ENCODE measurements around the gene CPLX4.

Gene CPLX4

DNA sequence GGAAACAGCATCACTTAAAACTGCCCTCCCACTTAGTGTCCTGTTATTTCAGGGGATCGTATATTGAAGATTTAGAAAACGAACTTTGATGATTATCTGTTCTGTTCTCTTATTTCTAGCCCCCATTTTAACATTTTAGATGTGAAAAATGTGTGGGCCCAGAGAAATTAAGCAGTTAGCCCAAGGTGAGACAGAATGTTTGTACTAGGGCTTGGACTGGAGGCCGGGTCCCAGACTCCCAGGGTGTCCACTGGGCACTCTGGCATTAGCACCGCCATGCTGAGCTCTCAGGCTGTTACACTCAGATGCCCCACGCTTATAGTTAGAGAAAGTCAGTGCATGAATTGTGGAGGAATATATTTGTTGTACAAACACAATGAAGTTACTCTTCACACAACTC is 39.7 kb downstream of the CPLX4 start:
- no peak overlapping the region for H3K4me3 ChIP-seq (ENCODE audit: low read length)
- DNase-seq (ENCODE audit: low read depth), result no peak
- TF ChIP-seq, protein P1, sequence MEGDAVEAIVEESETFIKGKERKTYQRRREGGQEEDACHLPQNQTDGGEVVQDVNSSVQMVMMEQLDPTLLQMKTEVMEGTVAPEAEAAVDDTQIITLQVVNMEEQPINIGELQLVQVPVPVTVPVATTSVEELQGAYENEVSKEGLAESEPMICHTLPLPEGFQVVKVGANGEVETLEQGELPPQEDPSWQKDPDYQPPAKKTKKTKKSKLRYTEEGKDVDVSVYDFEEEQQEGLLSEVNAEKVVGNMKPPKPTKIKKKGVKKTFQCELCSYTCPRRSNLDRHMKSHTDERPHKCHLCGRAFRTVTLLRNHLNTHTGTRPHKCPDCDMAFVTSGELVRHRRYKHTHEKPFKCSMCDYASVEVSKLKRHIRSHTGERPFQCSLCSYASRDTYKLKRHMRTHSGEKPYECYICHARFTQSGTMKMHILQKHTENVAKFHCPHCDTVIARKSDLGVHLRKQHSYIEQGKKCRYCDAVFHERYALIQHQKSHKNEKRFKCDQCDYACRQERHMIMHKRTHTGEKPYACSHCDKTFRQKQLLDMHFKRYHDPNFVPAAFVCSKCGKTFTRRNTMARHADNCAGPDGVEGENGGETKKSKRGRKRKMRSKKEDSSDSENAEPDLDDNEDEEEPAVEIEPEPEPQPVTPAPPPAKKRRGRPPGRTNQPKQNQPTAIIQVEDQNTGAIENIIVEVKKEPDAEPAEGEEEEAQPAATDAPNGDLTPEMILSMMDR (IDR thresholded peaks at IDR 0.05; ENCODE audit: insufficient read depth, low read depth, low read length, missing control alignments), result no peak

DNA sequence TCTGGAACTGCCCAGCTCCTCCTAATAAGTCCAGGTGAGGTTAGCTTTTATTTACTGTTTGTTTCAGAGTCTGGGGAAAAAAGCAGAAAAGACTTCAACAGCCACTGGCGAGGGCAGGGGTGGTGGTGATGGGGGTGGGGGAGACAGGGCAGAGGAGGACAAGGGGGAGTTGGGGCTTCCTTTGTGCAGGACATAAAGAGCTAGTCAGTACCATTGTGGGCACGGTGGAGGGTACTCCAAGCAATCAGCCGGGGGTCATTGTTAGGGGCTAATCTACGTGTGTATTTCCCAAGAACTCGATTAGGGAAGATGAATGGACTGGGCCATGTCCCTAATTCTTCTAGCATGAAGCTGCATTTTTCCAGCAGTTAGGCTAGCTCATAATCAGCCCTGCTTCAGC is 42.4 kb downstream of the CPLX4 start:
- no peak for DNase-seq (ENCODE audit: low read depth)
- TF ChIP-seq, protein P1 (IDR thresholded peaks at IDR 0.05; ENCODE audit: insufficient read depth, low read depth, low read length, missing control alignments), result no peak
- H3K4me3 ChIP-seq (ENCODE audit: low read length), result no peak overlapping the region

DNA sequence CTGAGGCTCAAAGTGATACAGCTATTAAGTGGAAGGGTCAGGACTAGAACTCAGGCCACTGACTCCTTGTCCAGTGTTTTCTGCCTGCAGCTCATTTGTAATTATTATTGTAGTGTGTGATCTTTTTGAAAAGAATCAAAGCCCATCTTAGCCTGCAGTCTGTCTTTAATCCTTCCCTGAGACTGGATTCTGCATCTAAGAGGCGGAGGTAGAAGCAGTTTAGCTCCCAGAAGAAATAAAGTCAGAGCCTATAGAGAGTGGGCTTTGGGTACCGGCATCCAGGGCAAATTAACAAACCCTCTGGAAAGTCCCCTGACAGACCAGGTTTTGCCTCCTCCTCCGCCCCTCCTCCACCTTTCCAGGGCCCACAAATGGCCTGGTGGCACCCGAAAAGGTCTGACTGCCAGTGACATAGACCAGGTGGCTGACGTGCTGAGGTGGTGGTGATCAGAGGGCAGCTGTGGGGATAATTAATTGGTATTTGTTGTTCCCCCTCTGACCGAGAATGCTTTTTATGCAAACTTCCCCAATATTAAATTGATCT is 43.0 kb downstream of the CPLX4 start:
- DNase-seq (ENCODE audit: low read depth), result no peak
- TF ChIP-seq, protein P1 (IDR thresholded peaks at IDR 0.05; ENCODE audit: insufficient read depth, low read depth, low read length, missing control alignments), result no peak
- no peak overlapping the region for H3K4me3 ChIP-seq (ENCODE audit: low read length)

DNA sequence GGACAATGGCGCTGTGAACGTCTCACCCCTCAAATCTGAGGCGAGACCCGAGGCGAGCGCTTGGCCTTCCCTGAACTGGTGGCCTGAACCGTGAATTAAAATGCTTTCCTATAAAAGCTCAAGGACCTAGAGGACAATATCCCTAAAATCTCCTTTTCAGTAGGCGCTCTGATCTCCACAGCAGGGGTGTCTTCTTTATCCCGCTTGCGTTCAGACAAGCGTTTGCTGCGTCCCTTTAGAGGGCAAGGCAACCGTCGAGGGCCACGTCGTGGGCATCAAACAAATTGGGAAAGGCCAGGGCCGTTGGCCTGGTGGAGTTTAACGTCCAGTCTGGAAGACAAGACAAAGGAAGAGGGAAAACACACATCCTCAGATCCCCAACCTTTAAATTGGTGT is 43.9 kb downstream of the CPLX4 start:
- DNase-seq (ENCODE audit: low read depth), result no peak
- TF ChIP-seq, protein P1 (IDR thresholded peaks at IDR 0.05; ENCODE audit: insufficient read depth, low read depth, low read length, missing control alignments), result no peak
- no peak overlapping the region for H3K4me3 ChIP-seq (ENCODE audit: low read length)

DNA sequence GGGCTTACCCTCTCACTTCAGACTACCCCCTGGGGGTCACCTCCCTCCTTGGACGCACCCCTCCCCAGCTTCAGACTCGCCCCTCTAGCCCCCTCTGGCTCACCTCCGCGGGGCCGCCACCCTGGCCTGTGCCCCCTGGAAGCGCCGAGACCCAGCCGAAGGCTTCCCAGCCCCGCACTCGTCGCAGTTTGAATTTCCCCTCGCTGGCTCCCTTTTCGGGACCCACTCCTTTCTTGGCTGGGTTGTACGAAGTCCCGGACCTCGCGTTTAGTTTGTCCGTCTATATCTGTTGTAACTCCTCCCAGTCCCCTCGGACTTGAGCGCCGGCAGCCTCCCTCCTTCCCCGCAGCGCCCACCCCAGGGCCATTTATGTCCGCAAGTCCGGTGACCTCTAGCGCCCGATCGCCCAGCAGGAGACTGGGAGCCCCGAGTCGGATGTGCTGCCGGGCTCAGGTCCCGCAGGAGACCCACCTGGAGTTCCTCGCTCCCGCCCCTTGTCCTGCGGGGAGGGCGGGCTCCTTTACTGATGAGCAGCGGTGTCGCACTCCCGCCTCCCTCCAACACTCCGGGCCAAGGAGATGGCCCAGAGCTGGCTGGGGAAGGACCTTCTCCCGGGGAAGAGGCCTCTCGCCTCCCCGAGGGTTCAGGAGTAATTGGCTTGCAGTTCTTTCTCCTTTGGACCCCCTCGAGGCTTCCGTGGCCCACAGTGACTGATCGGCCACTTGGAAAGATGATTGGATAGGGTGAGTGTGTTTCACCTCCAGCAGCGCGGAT is 44.5 kb downstream of the CPLX4 start:
- TF ChIP-seq, protein P1 (IDR thresholded peaks at IDR 0.05; ENCODE audit: insufficient read depth, low read depth, low read length, missing control alignments), result no peak
- H3K4me3 ChIP-seq (ENCODE audit: low read length), result no peak overlapping the region
- DNase-seq (ENCODE audit: low read depth), result no peak

DNA sequence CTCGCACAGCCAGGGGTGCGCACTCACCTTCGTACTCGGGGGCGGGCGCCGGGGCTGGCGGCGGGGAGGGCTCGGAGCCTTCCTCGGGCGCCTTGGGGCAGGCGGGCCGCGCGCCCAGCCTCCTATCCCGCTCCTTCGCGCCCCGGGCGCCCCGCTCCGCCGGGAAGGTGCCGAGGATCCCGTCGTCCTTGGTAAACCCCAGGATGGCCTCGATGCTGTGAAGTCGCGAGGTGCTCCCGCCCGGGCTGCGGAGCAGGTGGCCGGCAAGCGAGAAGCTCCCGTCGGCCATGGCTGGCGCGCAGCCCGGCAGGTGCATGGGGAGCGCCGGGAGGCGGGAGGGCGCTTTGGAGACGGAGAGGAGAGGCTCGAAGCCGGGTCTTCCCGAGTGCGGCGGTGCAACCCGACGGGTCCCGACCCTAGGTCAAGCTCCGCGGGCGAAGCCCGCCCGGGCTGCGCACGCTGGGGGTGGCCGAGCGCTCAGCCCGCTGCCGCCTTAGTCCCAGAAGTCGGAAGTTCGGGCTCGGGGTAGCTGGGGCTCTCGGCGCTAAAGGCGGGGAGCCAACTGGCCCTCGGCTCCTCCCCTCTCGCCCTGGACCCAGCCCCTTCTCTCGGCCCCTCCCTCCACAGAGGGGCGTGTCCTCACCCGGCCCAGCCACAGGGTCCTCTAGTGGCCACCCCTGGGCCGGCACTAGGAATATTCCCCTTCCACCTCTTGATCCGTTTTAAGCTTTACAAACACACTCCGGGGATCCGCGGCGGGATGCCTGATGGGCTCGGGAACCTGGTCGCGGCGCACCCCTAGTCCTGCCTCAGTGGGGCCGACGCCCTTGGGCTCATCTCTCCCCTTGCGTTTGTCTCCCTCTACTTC is 45.3 kb downstream of the CPLX4 start, which contains the start of gene RAX:
Gene RAX (minus strand): TSS at position 564 of the 868 bp plus-strand sequence. CDS start 248 bp downstream, at position 316.
- TF ChIP-seq, protein P1 (IDR thresholded peaks at IDR 0.05; ENCODE audit: insufficient read depth, low read depth, low read length, missing control alignments), result no peak
- H3K4me3 ChIP-seq (ENCODE audit: low read length), result no peak within 1 kb of the TSS
- no peak for DNase-seq (ENCODE audit: low read depth)

Data from epithelial cell of esophagus (primary cell).